Esophagus mucosa (tissue), 1 donor: Measurements from ENCODE around the gene ADAM29. TPM values are rescaled to one million over a fixed set of nuclear protein-coding genes. Genes with fewer than 3 reads are reported as not detected.
"Not testable (repeated sequence)": the region's sequence is repeated elsewhere in the genome, so short reads cannot be mapped to it uniquely, and the experiment has no call there.

Experiments used
- ATAC-seq: fragments of 200-7000 bp; cut with Tn5 transposase; one replicate; pipeline ENCODE4 v1.9.1; 2020
- total RNA-seq: library from RNA; stranded (reverse); gene quantifications from one replicate; pipeline ENCODE4 v1.2.4, GENCODE V29; 2023
- donor health status: DM: yes; HTN: yes; CAD: no.

ADAM29 gene
- not detected for total RNA-seq

GRCh38 chr4:174918058-174918457 lies at the start of gene ADAM29:
Gene ADAM29, plus strand, starts transcription at chr4:174918358. Its CDS starts 57,168 bp downstream, at chr4:174975526.
- no peak for ATAC-seq

GRCh38 chr4:174869339-174869738 lies 48.8 kb upstream of the ADAM29 start:
- ATAC-seq: no peak

GRCh38 chr4:174870311-174870710 lies 47.8 kb upstream of the ADAM29 start:
- ATAC-seq: no peak

- ATAC-seq: no peak
Observed at GRCh38 chr4:174871407-174871806, 46.8 kb upstream of the ADAM29 start.

- ATAC-seq: not testable (repeated sequence)
Observed at GRCh38 chr4:174873146-174873545, 45.0 kb upstream of the ADAM29 start.

- no peak for ATAC-seq
Observed at GRCh38 chr4:174873931-174874330, 44.2 kb upstream of the ADAM29 start.

- ATAC-seq: no peak
Observed at GRCh38 chr4:174874898-174875297, 43.3 kb upstream of the ADAM29 start.

- ATAC-seq: no peak
Observed at GRCh38 chr4:174880001-174880400, 38.2 kb upstream of the ADAM29 start.

GRCh38 chr4:174882317-174882992 lies 35.7 kb upstream of the ADAM29 start:
- no peak for ATAC-seq

GRCh38 chr4:174907508-174907907 lies 10.7 kb upstream of the ADAM29 start:
- no peak for ATAC-seq

- no peak for ATAC-seq
Observed at GRCh38 chr4:174910271-174910670, 7.9 kb upstream of the ADAM29 start.

- no peak for ATAC-seq
Observed at GRCh38 chr4:174912919-174913543, 5.1 kb upstream of the ADAM29 start.

GRCh38 chr4:174919886-174920423 lies 1.8 kb downstream of the ADAM29 start:
- ATAC-seq: no peak

- no peak for ATAC-seq
Observed at GRCh38 chr4:174926958-174927357, 8.8 kb downstream of the ADAM29 start.

GRCh38 chr4:174928174-174928573 lies 10.0 kb downstream of the ADAM29 start:
- peak; percentile 36 for ATAC-seq

- ATAC-seq: no peak
Observed at GRCh38 chr4:174928575-174929253, 10.6 kb downstream of the ADAM29 start.

GRCh38 chr4:174929346-174929745 lies 11.2 kb downstream of the ADAM29 start:
- ATAC-seq: no peak

- no peak for ATAC-seq
Observed at GRCh38 chr4:174930895-174931294, 12.7 kb downstream of the ADAM29 start.

GRCh38 chr4:174933083-174933482 lies 14.9 kb downstream of the ADAM29 start:
- ATAC-seq: no peak

GRCh38 chr4:174934360-174934759 lies 16.2 kb downstream of the ADAM29 start:
- ATAC-seq: no peak

- ATAC-seq: no peak
Observed at GRCh38 chr4:174935607-174936006, 17.4 kb downstream of the ADAM29 start.

- no peak for ATAC-seq
Observed at GRCh38 chr4:174940002-174940401, 21.8 kb downstream of the ADAM29 start.

- no peak for ATAC-seq
Observed at GRCh38 chr4:174946246-174946645, 28.1 kb downstream of the ADAM29 start.

- no peak for ATAC-seq
Observed at GRCh38 chr4:174948826-174949225, 30.7 kb downstream of the ADAM29 start.
